ENCODE data around the gene BRWD1. TPM values are rescaled to one million over a fixed set of nuclear protein-coding genes. Genes with fewer than 3 reads are reported as not detected.

The BRWD1 gene
- total and polyA plus RNA-seq, 2 of the 8 experiments (the other 6 are each of a cell fraction or from before 2014, with no cell fraction given), result 9.3 to 45.2 TPM

DNA sequence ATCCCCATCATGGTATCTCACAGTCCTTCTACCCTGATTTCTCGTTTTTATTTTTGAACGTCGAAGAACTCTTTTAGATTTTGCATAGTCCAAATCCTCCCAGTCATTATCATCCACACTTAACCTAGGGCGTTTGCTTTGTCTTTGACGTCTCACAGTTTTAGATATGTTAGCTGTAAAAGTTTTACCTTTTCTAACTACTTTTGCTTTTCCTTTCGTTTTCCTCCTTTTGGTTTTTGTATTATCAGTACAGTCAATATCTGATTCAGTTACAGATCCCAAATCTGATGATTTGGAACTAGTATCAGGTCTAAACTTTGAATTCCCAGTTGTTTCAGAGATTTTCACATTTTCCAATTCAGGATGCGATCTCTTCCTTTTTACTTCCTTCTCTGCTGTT lies 117.1 kb downstream of the BRWD1 start (continued):
- TF ChIP-seq NANOG (IDR thresholded peaks at IDR 0.05; ENCODE audit: insufficient read depth, low read depth, low read length, poor library complexity, severe bottlenecking) (no peak), HDAC6 (IDR thresholded peaks at IDR 0.05; ENCODE audit: low read depth, low read length) (no peak), KDM4A (IDR thresholded peaks at IDR 0.05; ENCODE audit: low read depth, low read length, severe bottlenecking) (no peak), KDM1A (IDR thresholded peaks at IDR 0.05; ENCODE audit: borderline replicate concordance, low read length) (no peak), BACH1 (IDR thresholded peaks at IDR 0.05; ENCODE audit: low read length) (no peak), TCF12 (IDR thresholded peaks at IDR 0.05; ENCODE audit: low read depth, low read length) (no peak), RAD21 (IDR thresholded peaks at IDR 0.05 in 1 of 2, conservative IDR thresholded peaks at IDR 0.05 in 1 of 2; ENCODE audit: low read depth in 2 of 2, low read length in 2 of 2) (no peak)

All from H1 (cell line).